OCI-LY1 (cell line): ENCODE measurements around the gene INTS6L.

Experiments
- EZH2 ChIP-seq: fragments of 200-600 bp; sonication (generic), shearing (Covaris generic); IDR thresholded peaks from 2 replicates; pipeline ENCODE4 v1.8.0; 2017; ENCODE audit warnings: borderline replicate concordance, mixed run types, mild to moderate bottlenecking, antibody characterized with exemption, low read length, moderate library complexity, mixed read lengths
- TF ChIP-seq, protein P1 (sequence below): fragments of 200-600 bp; sonication (generic), shearing (Covaris generic); IDR thresholded peaks from 2 replicates; pipeline ENCODE4 v1.5.1; 2017; ENCODE audit warnings: mild to moderate bottlenecking, antibody characterized with exemption, low read length, moderate library complexity, mixed read lengths

DNA sequence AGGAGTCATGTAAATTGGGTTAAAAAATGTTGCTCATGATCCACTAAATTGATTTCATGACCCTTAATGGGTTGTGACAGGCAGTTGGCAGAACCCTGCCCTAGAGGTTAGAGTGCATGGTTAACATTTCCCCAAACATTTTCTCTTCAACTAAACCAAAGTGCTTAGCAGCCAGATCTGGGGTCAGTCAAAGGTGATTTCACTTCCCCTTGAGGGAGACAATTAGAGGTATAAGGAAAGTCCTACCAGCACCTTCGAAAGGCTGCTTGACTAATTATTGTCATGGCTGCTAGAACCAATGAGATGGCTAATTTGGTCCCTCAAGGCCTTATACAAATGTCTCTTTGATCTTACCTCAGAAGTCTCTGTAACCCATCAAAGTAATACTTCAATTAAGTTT, 30.9 kb upstream of the INTS6L start:
- TF ChIP-seq, protein P1, sequence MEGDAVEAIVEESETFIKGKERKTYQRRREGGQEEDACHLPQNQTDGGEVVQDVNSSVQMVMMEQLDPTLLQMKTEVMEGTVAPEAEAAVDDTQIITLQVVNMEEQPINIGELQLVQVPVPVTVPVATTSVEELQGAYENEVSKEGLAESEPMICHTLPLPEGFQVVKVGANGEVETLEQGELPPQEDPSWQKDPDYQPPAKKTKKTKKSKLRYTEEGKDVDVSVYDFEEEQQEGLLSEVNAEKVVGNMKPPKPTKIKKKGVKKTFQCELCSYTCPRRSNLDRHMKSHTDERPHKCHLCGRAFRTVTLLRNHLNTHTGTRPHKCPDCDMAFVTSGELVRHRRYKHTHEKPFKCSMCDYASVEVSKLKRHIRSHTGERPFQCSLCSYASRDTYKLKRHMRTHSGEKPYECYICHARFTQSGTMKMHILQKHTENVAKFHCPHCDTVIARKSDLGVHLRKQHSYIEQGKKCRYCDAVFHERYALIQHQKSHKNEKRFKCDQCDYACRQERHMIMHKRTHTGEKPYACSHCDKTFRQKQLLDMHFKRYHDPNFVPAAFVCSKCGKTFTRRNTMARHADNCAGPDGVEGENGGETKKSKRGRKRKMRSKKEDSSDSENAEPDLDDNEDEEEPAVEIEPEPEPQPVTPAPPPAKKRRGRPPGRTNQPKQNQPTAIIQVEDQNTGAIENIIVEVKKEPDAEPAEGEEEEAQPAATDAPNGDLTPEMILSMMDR, result no peak
- TF ChIP-seq EZH2, result no peak
